ENCODE data around the gene YWHAQ.
"Not testable (repeated sequence)": the region's sequence is repeated elsewhere in the genome, so short reads cannot be mapped to it uniquely, and the experiment has no call there.

Gene YWHAQ

GRCh38 chr2:9594366-9595054 lies 36.3 kb downstream of the YWHAQ start:
- DNase-seq (ENCODE audit: low spot score) = peak; percentile 60

- DNase-seq (ENCODE audit: low spot score) = no peak
Measured at GRCh38 chr2:9593925-9594324, 36.9 kb downstream of the YWHAQ start.

- no peak for DNase-seq (ENCODE audit: low spot score)
Measured at GRCh38 chr2:9592699-9593098, 38.1 kb downstream of the YWHAQ start.

GRCh38 chr2:9590641-9591040 lies 40.2 kb downstream of the YWHAQ start:
- no peak for DNase-seq (ENCODE audit: low spot score)

GRCh38 chr2:9586465-9586864 lies 44.3 kb downstream of the YWHAQ start:
- DNase-seq (ENCODE audit: low spot score) = no peak

DNA sequence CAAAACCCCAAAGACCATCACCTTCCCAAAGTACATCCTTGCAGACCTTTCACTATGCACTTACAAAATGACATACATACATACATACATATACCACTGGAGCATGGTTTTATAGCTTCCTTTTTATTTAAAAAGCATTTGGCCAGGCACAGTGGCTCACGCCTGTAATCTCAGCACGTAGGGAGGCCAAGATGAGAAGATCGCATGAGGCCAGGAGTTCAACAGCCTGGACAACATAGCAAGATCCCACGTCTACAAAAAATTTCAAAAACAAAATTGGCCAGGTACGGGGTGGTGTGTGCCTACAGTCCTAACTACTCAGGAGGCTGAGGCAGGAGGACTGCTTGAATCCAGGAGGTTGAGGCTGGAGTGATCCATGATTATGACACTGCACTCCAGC lies 45.3 kb downstream of the YWHAQ start:
- DNase-seq (ENCODE audit: low spot score) = no peak

DNA sequence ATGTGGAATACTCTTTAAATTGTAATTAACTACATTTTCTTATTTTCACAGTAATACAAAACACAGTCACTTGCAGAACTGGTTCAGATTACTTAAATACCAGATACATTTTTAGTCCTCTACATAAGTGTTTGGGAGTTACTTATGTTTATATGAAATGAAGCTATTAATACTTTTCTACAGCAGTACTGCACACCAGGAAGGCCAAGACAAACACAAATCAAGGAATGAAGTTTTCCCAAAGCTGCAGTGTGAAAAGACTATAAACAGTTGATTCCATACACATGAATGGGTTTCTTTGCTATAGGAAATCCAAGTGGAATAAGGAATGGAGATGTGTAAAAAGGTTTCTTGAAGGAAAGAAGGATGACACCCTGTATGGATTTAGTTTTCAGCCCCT lies 45.9 kb downstream of the YWHAQ start:
- DNase-seq (ENCODE audit: low spot score) = not testable (repeated sequence)

DNA sequence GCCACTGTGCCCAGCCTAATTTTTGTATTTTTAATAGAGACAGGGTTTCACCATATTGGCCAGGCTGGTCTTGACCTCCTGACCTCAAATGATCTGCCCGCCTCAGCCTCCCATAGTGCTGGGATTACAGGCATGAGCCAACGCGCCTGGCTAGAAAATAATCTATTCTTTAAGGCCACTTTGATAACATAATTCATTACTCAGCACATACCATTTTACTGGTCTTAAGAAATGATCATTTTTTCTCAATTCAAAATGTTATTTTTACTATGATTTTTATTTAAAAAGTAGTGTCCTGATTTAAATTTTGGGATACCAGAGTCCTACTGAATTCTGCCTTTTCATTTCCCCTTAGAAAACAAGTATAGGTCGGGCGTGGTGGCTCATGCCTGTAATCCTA lies 48.2 kb downstream of the YWHAQ start:
- no peak for DNase-seq (ENCODE audit: low spot score)

- no peak for DNase-seq (ENCODE audit: low spot score)
Measured at GRCh38 chr2:9578467-9579235, 52.1 kb downstream of the YWHAQ start.

GRCh38 chr2:9574331-9574730 lies 56.5 kb downstream of the YWHAQ start:
- no peak for DNase-seq (ENCODE audit: low spot score)

- no peak for DNase-seq (ENCODE audit: low spot score)
Measured at GRCh38 chr2:9573840-9574239, 57.0 kb downstream of the YWHAQ start.

- no peak for DNase-seq (ENCODE audit: low spot score)
Measured at GRCh38 chr2:9573013-9573720, 57.6 kb downstream of the YWHAQ start.

- DNase-seq (ENCODE audit: low spot score) = no peak
Measured at GRCh38 chr2:9570182-9571060, 60.4 kb downstream of the YWHAQ start.

- peak; percentile 82 for DNase-seq (ENCODE audit: low spot score)
Measured at GRCh38 chr2:9565436-9566153, 65.2 kb downstream of the YWHAQ start.

- no peak for DNase-seq (ENCODE audit: low spot score)
Measured at GRCh38 chr2:9560628-9561027, 70.2 kb downstream of the YWHAQ start.

DNA sequence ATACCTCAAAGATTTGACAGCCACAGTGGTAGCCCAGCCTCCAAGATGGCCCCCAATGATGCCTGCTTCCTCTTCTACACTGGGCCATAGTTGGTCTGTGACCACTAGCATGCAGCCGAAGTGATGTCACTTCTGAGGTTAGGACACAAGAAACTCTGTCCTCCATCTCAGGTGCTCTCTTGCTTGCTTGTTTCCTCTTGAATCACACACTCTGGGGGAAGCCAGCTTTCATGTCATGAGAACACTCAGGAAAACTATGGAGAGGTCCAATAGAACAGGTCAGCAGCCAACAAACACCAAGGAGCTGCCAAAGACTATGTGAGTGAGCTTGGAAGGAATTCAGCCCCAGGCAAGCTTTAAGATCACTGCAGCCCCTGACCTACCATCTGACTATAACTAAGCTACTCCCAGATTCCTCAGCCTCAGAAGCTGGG lies 71.8 kb downstream of the YWHAQ start:
- peak; percentile 41 for DNase-seq (ENCODE audit: low spot score)

GRCh38 chr2:9556121-9556743 lies 74.6 kb downstream of the YWHAQ start:
- no peak for DNase-seq (ENCODE audit: low spot score)

DNA sequence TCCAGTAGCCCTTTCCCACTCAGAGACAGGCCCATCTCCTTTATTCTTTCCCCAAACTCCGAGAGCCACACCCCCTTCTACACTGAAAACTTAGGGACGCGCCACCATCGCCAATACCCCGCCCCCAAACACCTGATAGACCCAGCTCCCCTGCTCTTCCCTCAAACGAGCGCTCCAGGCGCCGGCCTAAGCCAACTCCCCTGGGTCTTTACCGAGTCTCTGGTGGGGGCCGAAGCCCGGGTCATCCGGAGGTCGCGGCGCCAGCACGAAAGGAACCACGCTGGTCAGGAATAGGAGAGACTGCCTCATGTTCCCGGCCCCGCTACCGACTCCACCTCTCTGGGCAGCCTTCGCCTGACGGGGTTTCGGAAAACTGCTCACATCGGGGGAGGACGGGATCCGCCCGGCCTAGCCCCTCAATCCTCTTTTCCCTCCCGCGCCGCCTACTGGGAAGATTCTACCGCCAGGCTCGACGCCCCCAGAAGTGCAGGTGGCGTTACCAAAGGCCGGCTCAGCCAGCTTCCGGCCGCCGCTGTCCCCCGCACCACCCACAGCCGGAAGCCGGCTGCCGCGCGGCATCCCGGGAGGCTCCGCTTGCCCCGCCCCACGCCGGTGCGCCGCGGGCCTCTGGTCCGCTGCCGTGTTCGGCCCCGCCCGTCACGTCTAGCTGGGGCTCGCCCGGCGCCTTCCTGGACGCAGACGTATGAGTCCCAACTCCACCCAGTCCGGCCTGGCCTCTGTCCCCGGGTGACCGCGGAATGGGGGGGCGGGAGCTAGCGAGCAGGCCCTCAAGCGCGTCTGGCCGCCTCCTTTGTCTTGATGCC lies 75.3 kb downstream of the YWHAQ start, which contains the start of gene ADAM17:
Gene ADAM17 (minus strand): TSS at position 534 of the 824 bp plus-strand sequence. CDS start 225 bp downstream, at position 309.
- DNase-seq (ENCODE audit: low spot score) = peak; percentile 94

DNA sequence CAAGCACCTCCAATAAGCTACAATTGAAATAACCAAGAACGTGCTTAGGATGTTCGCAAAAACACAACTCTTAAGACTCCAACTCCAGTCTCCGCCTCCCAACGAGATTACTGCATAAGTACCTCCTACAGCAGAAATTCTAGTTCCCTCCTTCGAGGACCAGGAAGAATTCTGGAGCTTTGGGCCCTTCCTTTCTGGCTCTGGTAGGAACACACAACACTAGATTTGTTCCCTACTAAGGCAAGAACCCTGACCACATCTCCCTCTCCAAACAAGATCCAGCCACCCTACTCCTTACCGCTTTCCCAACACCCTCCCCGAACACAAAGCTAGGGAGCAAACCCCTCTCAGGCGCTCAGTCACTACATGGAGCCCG lies 75.9 kb downstream of the YWHAQ start:
- DNase-seq (ENCODE audit: low spot score) = no peak
